ENCODE results near the gene ASPHD2.
"Not testable (repeated sequence)": the region's sequence is repeated elsewhere in the genome, so short reads cannot be mapped to it uniquely, and the experiment has no call there.

The ASPHD2 gene

DNA sequence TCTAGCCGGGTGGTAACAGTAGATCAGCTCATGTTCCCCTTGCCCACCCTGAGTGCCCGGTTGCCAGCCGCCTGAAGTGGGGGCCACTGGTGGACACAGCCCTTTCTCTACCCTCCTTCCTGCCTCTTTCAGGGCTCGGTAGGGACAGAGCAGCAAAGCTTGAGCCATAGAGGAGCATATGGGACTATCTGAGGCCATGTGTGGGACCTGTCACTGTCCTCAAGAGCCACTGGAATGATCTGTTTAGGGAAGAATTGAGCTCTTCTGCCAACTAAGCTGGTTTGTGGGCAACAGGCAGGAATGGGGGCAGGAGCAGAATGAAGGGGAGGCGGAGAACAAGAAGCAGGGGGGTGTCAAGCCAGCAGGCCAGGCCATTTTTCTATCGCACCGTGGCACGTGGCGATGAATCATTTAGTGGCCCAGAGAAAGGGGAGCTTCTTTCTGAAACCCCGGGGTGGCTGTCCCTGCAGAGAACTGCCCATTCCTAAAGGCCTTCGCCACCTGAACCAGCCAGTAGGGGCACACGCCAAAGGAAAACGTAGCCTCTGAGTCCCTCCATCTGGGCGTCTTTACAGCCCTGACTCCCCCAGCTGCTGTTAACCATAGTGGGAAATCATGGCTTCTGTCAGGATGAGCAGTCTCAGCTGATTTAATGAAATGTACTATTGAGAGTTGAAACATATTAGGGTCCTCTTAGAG, 8.8 kb downstream of the ASPHD2 start:
- no peak overlapping the region for H3K4me3 ChIP-seq (replicated peaks; ENCODE audit: low read depth, low read length)
- TF ChIP-seq, protein P1, sequence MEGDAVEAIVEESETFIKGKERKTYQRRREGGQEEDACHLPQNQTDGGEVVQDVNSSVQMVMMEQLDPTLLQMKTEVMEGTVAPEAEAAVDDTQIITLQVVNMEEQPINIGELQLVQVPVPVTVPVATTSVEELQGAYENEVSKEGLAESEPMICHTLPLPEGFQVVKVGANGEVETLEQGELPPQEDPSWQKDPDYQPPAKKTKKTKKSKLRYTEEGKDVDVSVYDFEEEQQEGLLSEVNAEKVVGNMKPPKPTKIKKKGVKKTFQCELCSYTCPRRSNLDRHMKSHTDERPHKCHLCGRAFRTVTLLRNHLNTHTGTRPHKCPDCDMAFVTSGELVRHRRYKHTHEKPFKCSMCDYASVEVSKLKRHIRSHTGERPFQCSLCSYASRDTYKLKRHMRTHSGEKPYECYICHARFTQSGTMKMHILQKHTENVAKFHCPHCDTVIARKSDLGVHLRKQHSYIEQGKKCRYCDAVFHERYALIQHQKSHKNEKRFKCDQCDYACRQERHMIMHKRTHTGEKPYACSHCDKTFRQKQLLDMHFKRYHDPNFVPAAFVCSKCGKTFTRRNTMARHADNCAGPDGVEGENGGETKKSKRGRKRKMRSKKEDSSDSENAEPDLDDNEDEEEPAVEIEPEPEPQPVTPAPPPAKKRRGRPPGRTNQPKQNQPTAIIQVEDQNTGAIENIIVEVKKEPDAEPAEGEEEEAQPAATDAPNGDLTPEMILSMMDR (IDR thresholded peaks at IDR 0.05; ENCODE audit: low read length, missing control alignments) = no peak
- DNase-seq (ENCODE audit: low read depth) = no peak

DNA sequence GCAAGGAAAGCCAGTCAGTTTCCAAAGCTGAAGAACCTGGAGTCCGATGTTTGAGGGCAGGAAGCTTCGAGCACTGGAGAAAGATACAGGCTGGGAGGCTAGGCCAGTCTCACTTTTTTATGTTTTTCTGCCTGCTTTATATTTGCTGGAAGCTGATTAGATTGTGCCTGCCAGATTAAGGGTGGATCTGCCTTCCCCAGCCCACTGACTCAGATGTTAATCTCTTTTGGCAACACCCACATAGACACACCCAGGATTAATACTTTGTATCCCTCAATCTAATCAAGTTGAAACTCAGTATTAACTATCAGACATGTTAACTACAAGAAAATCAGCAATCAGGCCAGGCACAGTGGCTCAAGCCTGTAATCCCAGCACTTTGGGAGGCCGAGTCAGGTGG, 9.7 kb downstream of the ASPHD2 start:
- H3K4me3 ChIP-seq (replicated peaks; ENCODE audit: low read depth, low read length); DNase-seq (ENCODE audit: low read depth): not testable (repeated sequence)

DNA sequence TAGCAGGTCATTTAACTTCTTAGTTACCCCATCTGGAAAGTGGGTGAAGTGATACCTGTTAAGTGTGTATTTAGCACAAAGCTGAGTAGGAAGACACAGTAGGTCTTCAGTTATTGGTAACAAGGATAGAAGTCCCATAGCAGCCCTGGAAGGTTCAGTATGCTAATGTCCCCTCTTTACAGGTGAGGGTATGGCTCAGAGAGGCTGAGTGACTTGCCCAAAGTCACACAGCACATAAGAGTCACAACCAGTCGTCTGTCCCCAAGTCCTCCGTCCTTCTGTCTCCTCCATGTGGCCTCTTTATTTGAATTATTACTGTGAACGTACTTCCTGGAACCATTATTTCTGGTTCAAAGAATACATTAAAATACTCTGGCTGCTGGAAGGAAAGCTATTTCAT, 10.5 kb downstream of the ASPHD2 start:
- no peak overlapping the region for H3K4me3 ChIP-seq (replicated peaks; ENCODE audit: low read depth, low read length)
- TF ChIP-seq, protein P1 (IDR thresholded peaks at IDR 0.05; ENCODE audit: low read length, missing control alignments) = no peak
- DNase-seq (ENCODE audit: low read depth) = no peak

DNA sequence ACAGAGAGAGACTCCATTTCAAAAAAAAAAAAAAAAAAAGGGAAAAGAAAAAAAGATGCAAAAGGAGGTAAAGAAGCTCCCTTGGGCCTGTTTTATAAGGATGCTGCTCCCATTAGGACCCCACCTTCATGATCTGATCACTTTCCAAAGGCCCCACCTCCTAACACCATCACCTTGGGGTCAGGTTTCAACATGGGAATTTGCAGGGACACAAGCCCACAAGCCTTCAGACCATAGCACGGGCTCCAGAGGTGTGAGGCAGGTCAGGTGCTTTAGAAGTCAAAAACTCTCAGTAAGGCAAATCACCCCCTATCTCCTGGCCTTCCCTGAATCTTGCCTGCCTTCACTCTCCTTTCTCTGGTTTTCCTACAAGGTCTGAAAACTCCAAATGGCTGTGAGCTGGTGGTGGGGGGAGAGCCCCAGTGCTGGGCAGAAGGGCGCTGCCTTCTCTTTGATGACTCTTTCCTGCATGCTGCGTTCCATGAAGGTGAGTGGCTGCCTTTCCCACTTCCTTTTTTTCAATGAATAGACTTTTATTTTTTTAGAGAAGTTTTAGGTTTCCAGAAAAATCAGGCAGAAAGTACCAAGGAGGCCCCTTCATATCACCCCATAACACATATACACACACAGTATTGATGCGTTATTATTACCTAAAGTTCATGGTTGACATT, 13.2 kb downstream of the ASPHD2 start:
- DNase-seq (ENCODE audit: low read depth) = no peak
- H3K4me3 ChIP-seq (replicated peaks; ENCODE audit: low read depth, low read length) = no peak overlapping the region
- TF ChIP-seq, protein P1 (IDR thresholded peaks at IDR 0.05; ENCODE audit: low read length, missing control alignments) = no peak

DNA sequence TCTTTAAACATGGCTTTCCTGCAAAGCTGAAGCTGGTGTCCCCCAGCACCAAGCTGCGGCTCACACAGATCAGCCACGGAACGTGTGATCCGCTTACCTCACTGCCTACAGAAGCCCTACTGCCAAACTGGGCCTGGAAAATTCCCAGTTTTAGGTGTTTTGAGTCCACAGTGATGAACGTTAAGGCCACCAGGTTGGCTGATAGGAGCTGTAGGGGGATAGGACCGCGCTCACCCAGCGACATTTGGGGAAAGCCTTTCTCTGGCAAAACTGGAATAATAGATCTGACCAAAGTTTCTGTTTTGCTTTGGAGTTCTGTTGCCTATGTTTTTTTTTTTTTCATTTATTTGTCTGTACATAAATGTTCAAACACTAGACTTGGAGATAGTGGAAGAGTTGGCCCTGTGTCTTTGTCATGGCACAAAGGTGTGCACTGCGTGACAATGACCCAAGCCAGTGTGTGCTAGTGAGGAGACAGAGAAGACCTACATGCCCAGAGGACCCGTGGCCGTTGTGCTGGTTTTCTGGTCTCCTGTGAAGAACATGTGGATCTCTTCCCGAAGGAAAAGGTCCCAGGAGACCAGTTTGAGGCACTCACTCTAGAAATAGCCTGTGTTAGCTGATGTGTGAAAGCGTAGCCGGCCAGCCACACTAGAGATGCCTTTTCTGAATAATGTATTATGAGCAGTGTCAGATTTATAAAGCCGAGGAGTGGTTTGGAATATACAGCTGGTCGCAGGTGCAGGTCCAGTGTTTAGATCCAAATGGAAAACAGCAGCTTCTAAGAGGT, 15.0 kb downstream of the ASPHD2 start:
- TF ChIP-seq, protein P1 (IDR thresholded peaks at IDR 0.05; ENCODE audit: low read length, missing control alignments) = no peak
- no peak for DNase-seq (ENCODE audit: low read depth)
- no peak overlapping the region for H3K4me3 ChIP-seq (replicated peaks; ENCODE audit: low read depth, low read length)

DNA sequence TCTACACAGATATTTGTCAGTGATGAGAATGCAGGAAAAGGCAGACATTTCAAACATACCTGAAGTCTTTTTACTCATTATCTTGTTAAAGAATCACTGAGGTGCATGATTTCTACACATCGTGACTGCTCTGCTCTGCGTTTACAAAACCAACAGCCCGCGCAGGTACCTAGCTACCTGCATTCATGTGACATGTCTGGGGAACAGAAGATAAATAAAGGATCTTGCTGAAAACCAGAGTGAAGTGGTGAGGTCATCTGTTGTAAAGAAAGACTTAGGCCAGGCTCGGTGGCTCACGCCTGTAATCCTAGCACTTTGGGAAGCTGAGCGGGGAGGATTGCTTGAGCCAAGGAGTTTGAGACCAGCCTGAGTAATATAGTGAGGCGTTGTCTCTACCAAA, 15.7 kb downstream of the ASPHD2 start:
- DNase-seq (ENCODE audit: low read depth) = no peak
- H3K4me3 ChIP-seq (replicated peaks; ENCODE audit: low read depth, low read length) = no peak overlapping the region
- TF ChIP-seq, protein P1 (IDR thresholded peaks at IDR 0.05; ENCODE audit: low read length, missing control alignments) = no peak

DNA sequence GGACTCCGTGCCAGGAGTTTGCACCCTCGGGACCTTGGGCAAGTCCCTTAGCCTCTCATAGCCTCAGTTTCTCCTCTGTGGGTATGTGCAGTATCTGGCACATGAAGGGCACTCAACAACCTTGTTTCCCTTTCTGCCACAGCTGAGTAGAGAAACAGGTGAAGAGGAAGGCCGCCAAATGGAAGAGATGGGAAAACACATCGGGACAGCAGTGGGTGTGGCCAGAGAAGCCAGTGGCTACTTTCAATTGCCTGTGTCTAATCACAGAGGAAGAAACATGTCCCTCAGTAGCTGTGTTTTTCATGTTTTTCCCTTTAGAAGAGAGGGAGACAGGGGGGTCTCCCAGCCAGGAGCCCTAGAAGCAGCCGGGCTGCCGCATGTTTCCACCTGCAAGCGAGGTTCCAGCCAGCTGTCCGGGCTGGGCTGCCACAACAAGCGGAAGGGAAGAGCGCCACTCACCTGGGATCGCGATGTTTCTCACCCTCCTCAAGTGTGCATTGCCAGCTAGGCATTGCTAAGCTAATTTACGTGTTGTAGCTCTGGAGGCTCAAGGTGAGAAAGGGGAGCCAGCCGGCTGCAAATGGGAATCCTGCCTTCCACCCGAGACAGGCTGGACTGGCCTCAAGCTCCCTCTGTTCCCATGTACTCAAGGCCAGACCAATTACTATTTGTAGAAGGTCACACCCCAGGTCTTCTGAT, 16.7 kb downstream of the ASPHD2 start:
- H3K4me3 ChIP-seq (replicated peaks; ENCODE audit: low read depth, low read length) = no peak overlapping the region
- TF ChIP-seq, protein P1 (IDR thresholded peaks at IDR 0.05; ENCODE audit: low read length, missing control alignments) = no peak
- DNase-seq (ENCODE audit: low read depth) = no peak
